GM21786 (cell line): Measurements from ENCODE around the gene C4orf54.

ENCODE experiments used
- ATAC-seq: cut with Tn5 transposase; IDR thresholded peaks from one replicate; pipeline ENCODE4 v1.9.1; 2021; ENCODE audit not compliant: unreplicated experiment

The C4orf54 gene

GRCh38 chr4:99657798-99658197 is at the start of gene C4orf54:
TSS of gene C4orf54 (minus strand) at chr4:99657828. CDS start at chr4:99654648, 3,180 bp downstream.
- no peak for ATAC-seq

GRCh38 chr4:99705891-99706290 is 48.3 kb upstream of the C4orf54 start:
- no peak for ATAC-seq

DNA sequence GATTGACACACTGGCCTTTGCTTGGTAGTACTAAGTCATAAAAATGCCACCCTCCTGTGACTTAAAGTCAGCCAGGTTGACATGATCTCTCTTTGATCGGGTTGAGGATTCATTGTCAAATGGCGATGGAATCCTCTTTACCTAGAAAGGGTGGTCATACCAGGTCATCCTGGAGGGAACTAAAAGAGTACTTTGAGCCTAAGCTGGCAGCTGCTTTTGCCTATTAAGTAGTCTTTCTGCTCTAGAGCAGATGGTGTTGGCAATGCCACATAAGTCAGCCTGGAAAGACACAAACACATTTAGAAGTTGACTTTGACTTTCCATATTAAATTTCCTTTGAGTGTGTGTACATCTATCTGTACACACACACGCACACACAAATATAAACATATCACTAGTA is 39.2 kb upstream of the C4orf54 start:
- ATAC-seq, result no peak

- no peak for ATAC-seq
Measured at GRCh38 chr4:99693140-99693539, 35.5 kb upstream of the C4orf54 start.

- ATAC-seq, result no peak
Measured at GRCh38 chr4:99690990-99691389, 33.4 kb upstream of the C4orf54 start.

DNA sequence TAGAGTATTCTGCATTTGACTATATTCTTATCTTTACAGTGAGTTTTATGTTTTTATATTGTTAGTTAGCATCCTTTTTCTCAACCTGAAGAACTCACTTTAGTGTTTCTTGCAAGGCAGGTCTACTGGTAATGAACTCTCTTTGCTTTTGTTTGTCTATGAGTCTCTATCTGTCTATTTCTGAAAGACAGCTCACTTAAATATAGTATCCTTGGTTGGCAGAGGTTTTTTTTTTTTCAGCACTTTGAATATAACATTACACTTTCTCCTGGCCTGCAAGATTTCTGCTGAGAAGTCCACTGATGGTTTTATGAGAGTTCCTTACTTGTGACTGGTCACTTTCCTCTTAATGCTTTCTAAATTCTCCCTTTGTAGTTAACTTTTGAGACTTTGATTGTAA is 32.8 kb upstream of the C4orf54 start:
- no peak for ATAC-seq

DNA sequence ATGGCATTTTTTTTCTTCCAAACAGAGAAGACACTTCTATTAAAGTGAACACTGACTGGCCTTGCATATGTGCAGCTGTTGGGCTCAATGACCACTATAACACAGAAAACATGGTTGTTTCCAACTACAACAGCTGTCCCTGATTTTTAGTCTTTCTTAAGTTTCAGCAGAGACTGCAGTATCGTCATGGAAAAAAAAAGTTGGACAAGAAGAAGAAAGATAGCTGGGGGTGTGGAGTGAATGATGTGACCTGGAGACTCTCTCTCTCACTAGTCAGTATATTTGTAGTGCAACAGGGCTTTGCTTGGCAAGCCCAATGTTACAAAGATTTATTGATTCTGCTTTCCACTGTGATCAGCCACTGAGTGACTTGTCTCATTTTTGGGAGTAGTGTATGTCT is 29.5 kb upstream of the C4orf54 start:
- no peak for ATAC-seq

DNA sequence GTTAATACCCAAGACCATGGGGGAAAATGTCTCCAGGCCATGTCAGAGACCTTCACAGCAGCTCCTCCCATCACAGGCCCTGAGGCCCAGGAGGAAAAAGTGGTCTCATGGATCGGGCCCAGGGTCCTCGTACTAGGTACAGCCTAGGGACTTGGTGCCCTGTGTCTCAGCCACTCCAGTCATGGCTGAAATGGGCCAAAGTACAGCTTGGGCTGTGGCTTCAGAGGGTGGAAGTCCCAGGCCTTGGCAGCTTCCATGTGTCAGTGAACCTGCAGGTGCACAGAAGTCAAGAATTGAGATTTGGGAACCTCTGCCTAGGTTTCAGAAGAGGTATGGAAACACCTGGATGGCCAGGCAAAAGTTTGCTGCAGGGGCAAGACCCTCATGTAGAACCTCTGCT is 27.6 kb upstream of the C4orf54 start:
- no peak for ATAC-seq

DNA sequence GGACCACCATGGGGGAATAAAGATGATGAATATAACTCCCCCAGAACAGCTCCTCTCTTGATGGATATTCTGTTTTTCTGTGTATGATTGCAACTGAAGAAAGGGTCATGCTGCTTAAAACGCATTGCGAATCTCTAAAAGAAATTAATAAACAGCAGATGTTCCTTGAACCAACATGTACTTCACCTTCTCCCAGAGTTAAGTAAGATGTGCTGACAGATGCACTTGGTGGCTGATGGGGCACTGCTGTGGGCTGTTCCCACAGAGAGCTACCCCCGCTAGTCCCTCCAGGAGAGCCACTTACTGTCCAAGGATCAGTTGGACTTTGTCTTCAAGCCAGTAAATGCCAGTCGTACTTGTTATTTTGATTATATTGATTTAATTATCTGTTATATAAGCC is 26.3 kb upstream of the C4orf54 start:
- no peak for ATAC-seq

DNA sequence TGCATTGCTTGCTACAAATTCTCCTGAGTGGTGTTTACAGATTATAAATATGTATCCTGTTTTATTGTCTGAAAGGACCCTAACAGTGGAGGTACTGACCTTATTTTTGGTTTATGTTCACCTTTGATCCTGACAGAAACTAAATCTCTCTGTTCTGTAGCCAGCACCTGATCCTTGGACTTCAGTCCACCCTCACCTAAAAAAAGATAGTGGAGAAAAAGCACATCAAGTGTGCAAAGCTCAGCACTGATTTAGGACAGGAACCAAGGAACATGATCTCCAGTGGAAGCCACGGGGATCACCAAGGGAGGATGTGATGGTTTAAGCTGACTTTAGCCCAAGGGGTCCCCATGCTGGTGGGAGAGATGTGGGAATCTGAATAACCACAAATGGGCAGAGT is 22.3 kb upstream of the C4orf54 start:
- no peak for ATAC-seq

DNA sequence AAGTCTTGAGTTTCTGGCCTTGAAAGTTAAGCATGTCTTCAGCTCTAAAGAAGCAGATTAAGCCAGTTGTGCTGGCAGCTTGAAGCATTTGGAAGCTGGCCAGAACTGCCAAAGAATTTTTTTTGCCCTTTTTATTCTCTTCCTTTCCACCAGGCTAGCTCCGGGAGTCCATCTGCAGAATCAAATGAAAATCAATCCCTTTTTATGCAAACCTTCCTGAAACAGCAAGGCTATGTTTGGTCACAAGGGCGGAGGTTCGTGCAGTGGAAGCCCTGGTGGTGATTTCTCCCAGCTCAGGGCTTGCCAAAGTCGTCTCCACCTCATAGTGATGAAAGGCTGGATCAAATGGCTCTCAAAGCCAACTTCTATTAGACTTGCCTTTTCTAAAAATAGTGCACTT is 21.6 kb upstream of the C4orf54 start:
- ATAC-seq, result no peak

DNA sequence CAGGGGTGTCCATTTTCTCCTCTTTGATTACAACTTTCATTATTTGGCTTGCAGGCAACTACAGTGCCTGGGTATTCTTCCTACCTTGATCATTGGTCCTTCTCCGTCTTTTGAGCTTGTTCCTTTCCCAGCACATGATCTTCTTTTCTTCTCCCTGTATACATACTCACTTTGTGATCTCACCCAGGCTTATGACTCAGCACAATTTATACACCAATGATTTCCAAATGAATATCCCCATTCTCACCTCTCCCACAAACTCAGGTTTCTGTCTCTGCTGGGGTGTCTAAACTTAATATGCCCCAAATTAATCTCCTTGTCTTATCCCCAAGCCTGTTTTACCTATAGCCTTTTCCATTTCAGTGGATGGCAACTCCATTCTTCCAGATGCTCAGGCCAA is 19.5 kb upstream of the C4orf54 start:
- ATAC-seq, result no peak

DNA sequence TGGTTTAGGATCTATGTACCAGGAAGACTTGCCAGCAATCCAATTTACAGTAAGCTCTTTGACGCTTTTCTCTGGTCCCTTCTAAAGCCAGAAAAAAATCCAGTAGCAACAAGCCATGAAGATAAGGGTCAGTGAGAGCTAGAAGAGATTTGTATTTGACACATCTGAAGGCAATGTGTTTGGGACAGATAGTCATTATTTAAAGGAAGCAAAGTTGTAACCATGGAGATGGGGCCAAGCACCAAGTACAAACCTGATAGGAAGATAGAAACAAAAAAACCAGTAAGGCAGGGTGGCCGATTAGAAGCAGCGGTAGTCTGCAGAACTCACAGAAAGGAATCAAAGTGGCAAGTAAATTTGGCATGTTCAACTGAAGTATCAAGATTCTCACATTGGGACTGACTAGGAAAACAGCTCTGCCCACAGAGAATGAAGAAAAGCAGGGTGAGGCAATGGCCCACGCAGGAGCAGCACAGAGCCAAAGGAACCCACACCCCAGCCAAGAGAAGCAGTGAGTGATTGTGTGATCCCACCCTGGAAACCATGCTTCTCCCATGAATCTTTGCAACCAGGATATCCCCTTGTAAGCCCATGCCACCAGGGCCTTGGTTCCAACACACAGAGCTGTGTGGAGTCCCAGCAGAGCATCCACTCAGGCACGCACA is 12.9 kb upstream of the C4orf54 start:
- no peak for ATAC-seq

DNA sequence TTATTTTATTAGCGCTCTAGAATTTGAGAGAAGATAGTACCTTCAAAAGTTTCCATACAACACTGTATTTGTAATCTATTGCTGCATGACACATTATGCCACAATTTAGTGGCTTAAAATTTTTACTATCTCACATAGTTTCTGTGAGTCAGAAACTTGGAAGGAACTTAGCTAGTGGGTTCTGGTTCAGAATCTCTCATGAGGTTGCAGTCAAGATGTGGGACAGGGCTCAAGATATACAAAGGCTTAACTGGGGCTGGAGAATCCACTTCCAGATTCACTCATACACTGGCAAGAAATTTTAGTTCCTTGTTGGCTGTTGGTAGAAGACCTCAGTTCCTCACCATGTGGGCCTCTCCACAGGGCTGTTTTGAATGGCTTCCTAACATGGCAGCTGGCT is 11.5 kb upstream of the C4orf54 start:
- no peak for ATAC-seq

- ATAC-seq, result no peak
Measured at GRCh38 chr4:99668472-99668871, 10.8 kb upstream of the C4orf54 start.

GRCh38 chr4:99665983-99666382 is 8.4 kb upstream of the C4orf54 start:
- no peak for ATAC-seq

DNA sequence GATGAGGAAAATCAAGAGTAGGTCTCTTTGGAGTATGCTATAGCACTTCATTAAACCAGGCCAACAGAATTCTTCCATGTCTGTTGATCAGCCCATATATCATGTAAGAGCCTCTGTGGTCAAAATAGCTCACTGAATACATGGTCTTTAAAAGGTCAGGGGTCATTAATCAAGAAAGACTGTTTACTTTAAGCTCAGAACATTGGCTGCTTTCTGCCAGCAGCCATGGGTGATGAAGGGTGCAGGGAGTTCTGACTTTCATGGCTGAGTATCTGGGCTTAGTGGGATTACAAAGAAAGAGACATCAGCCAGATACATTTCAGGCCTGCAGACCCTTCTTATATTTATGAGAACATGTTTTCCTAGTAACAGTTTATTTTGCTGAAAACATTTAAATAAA is 7.1 kb upstream of the C4orf54 start:
- ATAC-seq, result no peak

- ATAC-seq, result no peak
Measured at GRCh38 chr4:99661907-99662306, 4.3 kb upstream of the C4orf54 start.

GRCh38 chr4:99658666-99659065 is 1.0 kb upstream of the C4orf54 start:
- no peak for ATAC-seq

DNA sequence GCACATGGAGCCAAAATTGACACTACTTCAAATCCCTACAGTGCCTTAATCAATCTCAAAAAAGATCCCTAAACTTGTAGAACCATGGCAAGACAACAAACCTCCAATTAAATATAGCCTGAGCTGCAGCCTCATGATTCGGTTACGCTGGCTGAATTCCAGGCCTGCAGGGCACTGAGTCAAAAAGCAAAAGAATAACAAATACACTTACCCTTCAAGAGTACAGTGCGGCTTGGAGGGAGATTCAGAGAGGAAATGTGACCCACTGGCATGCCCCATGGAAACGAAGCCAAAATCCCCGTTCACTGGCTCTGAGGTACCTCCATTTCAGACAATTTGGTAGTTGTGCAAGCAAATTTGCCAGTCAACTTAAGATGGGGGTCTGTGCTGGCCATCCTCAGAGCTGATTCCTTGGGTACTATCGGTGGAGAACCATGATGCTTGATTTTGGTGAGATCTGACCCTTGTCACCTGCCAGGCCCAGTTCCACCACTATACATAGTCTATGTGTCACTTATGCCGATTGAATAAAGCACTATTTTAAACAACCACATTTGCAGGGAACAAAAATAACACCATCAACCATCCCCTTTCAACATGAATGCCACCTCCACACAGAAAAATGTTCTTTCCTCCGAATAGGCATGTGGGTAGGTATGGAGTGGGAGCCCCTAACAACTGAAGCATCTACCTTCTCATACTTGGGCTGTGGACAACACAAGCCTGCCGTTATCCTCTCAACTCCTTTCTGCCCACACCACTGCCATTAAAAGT is 2.1 kb downstream of the C4orf54 start:
- no peak for ATAC-seq

- ATAC-seq, result no peak
Measured at GRCh38 chr4:99654361-99654761, 3.3 kb downstream of the C4orf54 start.

GRCh38 chr4:99653916-99654315 is 3.7 kb downstream of the C4orf54 start:
- ATAC-seq, result no peak
